ENCODE data around the gene NGRN. TPM values are rescaled to one million over a fixed set of nuclear protein-coding genes. Genes with fewer than 3 reads are reported as not detected.

Gene NGRN
- total and polyA plus RNA-seq, 2 of the 4 experiments (the other 2 are of a cell fraction) = 39.6 to 46.2 TPM

GRCh38 chr15:90230610-90231009 lies 34.9 kb upstream of the NGRN start:
- in situ Hi-C loops (cut with MboI; ENCODE audit: low sequenced_read_pairs) = no loop called here
- no peak overlapping the region for H3K18ac ChIP-seq (ENCODE audit: low read depth, low read length)
- TF ChIP-seq MAFK (IDR thresholded peaks at IDR 0.05; ENCODE audit: low read depth, low read length) (no peak), CEBPB (IDR thresholded peaks at IDR 0.05; ENCODE audit: low read depth, low read length) (no peak), CTCF (conservative IDR thresholded peaks at IDR 0.05; ENCODE audit: low read depth, low read length) (no peak), ELK1 (IDR thresholded peaks at IDR 0.05; ENCODE audit: borderline replicate concordance, low read depth, low read length) (no peak), RCOR1 (IDR thresholded peaks at IDR 0.05; ENCODE audit: insufficient replicate concordance, low read length) (no peak), MXI1 (IDR thresholded peaks at IDR 0.05; ENCODE audit: borderline replicate concordance, low read depth, low read length) (no peak), CHD1 (IDR thresholded peaks at IDR 0.05; ENCODE audit: low read depth, low read length) (no peak), FOS (IDR thresholded peaks at IDR 0.05; ENCODE audit: low read depth, low read length) (no peak), RAD21 (IDR thresholded peaks at IDR 0.05; ENCODE audit: low read length) (no peak), MAZ (IDR thresholded peaks at IDR 0.05; ENCODE audit: borderline replicate concordance, low read depth, low read length) (no peak), RFX5 (IDR thresholded peaks at IDR 0.05; ENCODE audit: low read depth, low read length) (no peak), BHLHE40 (IDR thresholded peaks at IDR 0.05; ENCODE audit: low read depth, low read length) (no peak)
- TF ChIP-seq, protein P1, sequence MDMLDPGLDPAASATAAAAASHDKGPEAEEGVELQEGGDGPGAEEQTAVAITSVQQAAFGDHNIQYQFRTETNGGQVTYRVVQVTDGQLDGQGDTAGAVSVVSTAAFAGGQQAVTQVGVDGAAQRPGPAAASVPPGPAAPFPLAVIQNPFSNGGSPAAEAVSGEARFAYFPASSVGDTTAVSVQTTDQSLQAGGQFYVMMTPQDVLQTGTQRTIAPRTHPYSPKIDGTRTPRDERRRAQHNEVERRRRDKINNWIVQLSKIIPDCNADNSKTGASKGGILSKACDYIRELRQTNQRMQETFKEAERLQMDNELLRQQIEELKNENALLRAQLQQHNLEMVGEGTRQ (IDR thresholded peaks at IDR 0.05; ENCODE audit: low read depth, low read length) = no peak
- H3K4me3 ChIP-seq (ENCODE audit: insufficient read depth, low read depth, low read length) = no peak overlapping the region
- H3K9me1 ChIP-seq (ENCODE audit: insufficient read depth, low read length) = peaks cover 18% of the 10 kb centered on the region
- H4K91ac ChIP-seq (ENCODE audit: insufficient read depth, low read depth, low read length) = no peak overlapping the region
- no peaks in the 10 kb centered on the region for H3K9me3 ChIP-seq (ENCODE audit: control insufficient read depth, insufficient read depth, low read length)
- no peak overlapping the region for H3K27ac ChIP-seq (ENCODE audit: insufficient read depth, low read length)
- peaks cover 19 to 45% of the 10 kb centered on the region in 2 experiments for H3K79me1 ChIP-seq (ENCODE audit: low read depth in 1 of 2, low read length in 2 of 2)
- intact Hi-C loops (cut with micrococcal nuclease) = loop anchor here (5.0 kb wide), 1 partner anchor 338 kb away; the partner anchor contains the start of gene AP3S2
- H2BK15ac ChIP-seq (ENCODE audit: low read depth, low read length) = no peak overlapping the region
- H2AFZ ChIP-seq (replicated peaks; ENCODE audit: low read length, poor library complexity) = no peak overlapping the region
- H3K4me2 ChIP-seq (ENCODE audit: low read depth, low read length) = no peak overlapping the region
- H2AK5ac ChIP-seq (ENCODE audit: low read depth, low read length) = no peak overlapping the region
- H4K20me1 ChIP-seq (ENCODE audit: insufficient read depth, low read length) = 0 out of 2 replicates have a peak, but pooled peaks cover 7% of the 10 kb centered on the region
- no peak overlapping the region for H2BK5ac ChIP-seq (ENCODE audit: low read depth, low read length, poor library complexity, severe bottlenecking)
- dilution Hi-C loops (cut with HindIII; ENCODE audit: low sequenced_read_pairs, unreplicated experiment) = no loop called here
- no peaks in the 10 kb centered on the region for H3K27me3 ChIP-seq (ENCODE audit: control insufficient read depth, insufficient read depth, low read length)
- H3K36me3 ChIP-seq (ENCODE audit: control insufficient read depth, insufficient read depth, low read length) = peaks cover 45% of the 10 kb centered on the region
- WGBS, 2 experiments (ENCODE audit: extremely low coverage in 2 of 2, insufficient read length in 1 of 2) = 100% methylated on average over 1 of the region's 8 CpGs; no CpG with 5 or more reads in 1 of the 2 experiments
- H3K56ac ChIP-seq (ENCODE audit: extremely low read depth, insufficient read depth, low read length) = no peak overlapping the region
- H3K14ac ChIP-seq (replicated peaks; ENCODE audit: low read depth, low read length) = no peak overlapping the region
- H4K5ac ChIP-seq (ENCODE audit: low read depth, low read length) = no peak overlapping the region
- H3K4me1 ChIP-seq (ENCODE audit: control insufficient read depth, insufficient read depth, low read length) = peaks cover 4% of the 10 kb centered on the region
- no peak overlapping the region for H4K8ac ChIP-seq (ENCODE audit: low read depth in 2 of 2, low read length in 2 of 2)
- no peak overlapping the region for H2BK120ac ChIP-seq (ENCODE audit: low read depth, low read length)
- H3K4ac ChIP-seq (ENCODE audit: low read depth, low read length) = no peak overlapping the region
- H3K23ac ChIP-seq (ENCODE audit: low read depth, low read length) = no peak overlapping the region
- H2AK9ac ChIP-seq (replicated peaks; ENCODE audit: low read depth, low read length, poor library complexity) = no peak overlapping the region
- no peak overlapping the region for H2BK20ac ChIP-seq (ENCODE audit: low read depth, low read length)
- DNase-seq (no peak), ATAC-seq (ENCODE audit: low read depth) (no peak)
- no peak overlapping the region for H3K9ac ChIP-seq (ENCODE audit: low read depth, low read length)
- no TSS peak for BruUV-seq (replicated peaks)
- ChIA-PET POLR2A (ENCODE audit: unreplicated experiment) (no interaction called here), CTCF (no interaction called here)
